GM18498 (cell line): ENCODE measurements around the gene LASP1.
"Not testable (repeated sequence)": the region's sequence is repeated elsewhere in the genome, so short reads cannot be mapped to it uniquely, and the experiment has no call there.

Experiments used
- ATAC-seq: cut with Tn5 transposase; IDR thresholded peaks from one replicate; pipeline ENCODE4 v1.9.1; 2021; ENCODE audit warnings: mild to moderate bottlenecking, moderate library complexity; ENCODE audit not compliant: unreplicated experiment

The LASP1 gene

GRCh38 chr17:38869526-38870258 is at the start of gene LASP1:
Gene LASP1, plus strand, starts transcription at chr17:38870058. Its CDS starts 132 bp downstream, at chr17:38870190.
- ATAC-seq, result peak; percentile 50

- ATAC-seq, result peak; percentile 79
Observed at GRCh38 chr17:38824899-38825761, 44.7 kb upstream of the LASP1 start, which contains the start of gene CWC25. Gene CWC25, minus strand, starts transcription at chr17:38825321. Its CDS starts 138 bp downstream, at chr17:38825183.

- ATAC-seq, result no peak
Observed at GRCh38 chr17:38825762-38826247, 44.1 kb upstream of the LASP1 start.

GRCh38 chr17:38844261-38844757 is 25.5 kb upstream of the LASP1 start:
- no peak for ATAC-seq

GRCh38 chr17:38848557-38848891 is 21.3 kb upstream of the LASP1 start:
- ATAC-seq, result no peak

GRCh38 chr17:38848939-38849605 is 20.8 kb upstream of the LASP1 start:
- ATAC-seq, result no peak

GRCh38 chr17:38850374-38850773 is 19.5 kb upstream of the LASP1 start:
- ATAC-seq, result no peak

- ATAC-seq, result no peak
Observed at GRCh38 chr17:38851434-38851833, 18.4 kb upstream of the LASP1 start.

GRCh38 chr17:38852771-38853291 is 17.0 kb upstream of the LASP1 start:
- peak; percentile 11 for ATAC-seq

- ATAC-seq, result peak; percentile 89
Observed at GRCh38 chr17:38853292-38854219, 16.3 kb upstream of the LASP1 start, which contains the start of gene RPL23. Gene RPL23, minus strand, starts transcription at chr17:38853721. Its CDS starts 11 bp downstream, at chr17:38853710.

- ATAC-seq, result not testable (repeated sequence)
Observed at GRCh38 chr17:38855101-38855714, 14.7 kb upstream of the LASP1 start.

- ATAC-seq, result no peak
Observed at GRCh38 chr17:38857271-38857670, 12.6 kb upstream of the LASP1 start.

- no peak for ATAC-seq
Observed at GRCh38 chr17:38861399-38861843, 8.4 kb upstream of the LASP1 start.

GRCh38 chr17:38864636-38865398 is 5.0 kb upstream of the LASP1 start:
- ATAC-seq, result no peak

GRCh38 chr17:38867179-38867967 is 2.5 kb upstream of the LASP1 start:
- no peak for ATAC-seq

GRCh38 chr17:38867968-38868816 is 1.7 kb upstream of the LASP1 start:
- no peak for ATAC-seq
